ENCODE data around the gene LRPPRC.

DNA sequence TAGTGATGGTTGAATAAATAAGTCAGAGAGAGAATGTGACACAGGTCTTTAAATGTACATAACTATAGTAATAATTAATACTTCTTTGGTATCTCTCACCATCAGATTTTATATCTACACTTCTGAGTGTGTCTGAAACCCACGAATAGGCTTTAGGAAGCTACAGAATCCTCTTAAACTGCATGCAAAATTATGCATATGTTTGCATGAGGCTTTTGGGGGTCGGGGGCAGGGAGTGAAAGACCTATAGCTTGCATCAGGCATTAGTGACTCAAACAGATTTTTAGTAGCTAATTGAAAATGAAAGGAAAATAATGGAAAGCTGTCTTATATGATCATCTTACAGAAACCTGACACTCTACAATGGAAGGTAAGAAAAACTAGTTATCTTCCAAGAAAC lies 14.9 kb downstream of the LRPPRC start:
- TF ChIP-seq, protein P1, sequence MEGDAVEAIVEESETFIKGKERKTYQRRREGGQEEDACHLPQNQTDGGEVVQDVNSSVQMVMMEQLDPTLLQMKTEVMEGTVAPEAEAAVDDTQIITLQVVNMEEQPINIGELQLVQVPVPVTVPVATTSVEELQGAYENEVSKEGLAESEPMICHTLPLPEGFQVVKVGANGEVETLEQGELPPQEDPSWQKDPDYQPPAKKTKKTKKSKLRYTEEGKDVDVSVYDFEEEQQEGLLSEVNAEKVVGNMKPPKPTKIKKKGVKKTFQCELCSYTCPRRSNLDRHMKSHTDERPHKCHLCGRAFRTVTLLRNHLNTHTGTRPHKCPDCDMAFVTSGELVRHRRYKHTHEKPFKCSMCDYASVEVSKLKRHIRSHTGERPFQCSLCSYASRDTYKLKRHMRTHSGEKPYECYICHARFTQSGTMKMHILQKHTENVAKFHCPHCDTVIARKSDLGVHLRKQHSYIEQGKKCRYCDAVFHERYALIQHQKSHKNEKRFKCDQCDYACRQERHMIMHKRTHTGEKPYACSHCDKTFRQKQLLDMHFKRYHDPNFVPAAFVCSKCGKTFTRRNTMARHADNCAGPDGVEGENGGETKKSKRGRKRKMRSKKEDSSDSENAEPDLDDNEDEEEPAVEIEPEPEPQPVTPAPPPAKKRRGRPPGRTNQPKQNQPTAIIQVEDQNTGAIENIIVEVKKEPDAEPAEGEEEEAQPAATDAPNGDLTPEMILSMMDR (IDR thresholded peaks at IDR 0.05; ENCODE audit: poor library complexity) = no peak
- no peak for TF ChIP-seq EZH2phosphoT487 (IDR thresholded peaks at IDR 0.05; ENCODE audit: low read depth, severe bottlenecking, unreplicated experiment)
- TF ChIP-seq EZH2 (IDR thresholded peaks at IDR 0.05; ENCODE audit: borderline replicate concordance) = no peak
